ENCODE measurements around the gene ARHGAP23.
"Not testable (repeated sequence)": the region's sequence is repeated elsewhere in the genome, so short reads cannot be mapped to it uniquely, and the experiment has no call there.

GRCh38 chr17:38499230-38499629 lies 71.0 kb downstream of the ARHGAP23 start:
- TF ChIP-seq POLR2A, CTCF (IDR thresholded peaks at IDR 0.05): not testable (repeated sequence)

All from thyroid gland (tissue), 4 donors.